Rectal smooth muscle tissue (tissue), 1 donor: Measurements from ENCODE around the gene RASSF5.
"Not testable (repeated sequence)": the region's sequence is repeated elsewhere in the genome, so short reads cannot be mapped to it uniquely, and the experiment has no call there.

Experiments used
- H3K27ac ChIP-seq: one replicate; pipeline ENCODE4 v1.7.0; 2013; ENCODE audit warnings: low read depth, low read length, inconsistent platforms
- H3K27me3 ChIP-seq: one replicate; pipeline ENCODE4 v1.7.0; 2013; ENCODE audit warnings: low read length; ENCODE audit not compliant: control insufficient read depth, insufficient read depth
- H3K36me3 ChIP-seq: one replicate; pipeline ENCODE4 v1.7.0; 2013; ENCODE audit warnings: low read length; ENCODE audit not compliant: control insufficient read depth, insufficient read depth
- H3K4me1 ChIP-seq: one replicate; pipeline ENCODE4 v1.7.0; 2013; ENCODE audit warnings: low read length; ENCODE audit not compliant: control insufficient read depth, insufficient read depth
- H3K4me3 ChIP-seq: one replicate; pipeline ENCODE4 v1.7.0; 2013; ENCODE audit warnings: low read length
- H3K9ac ChIP-seq: one replicate; pipeline ENCODE4 v1.7.0; 2013; ENCODE audit warnings: low read length

Gene RASSF5

GRCh38 chr1:206577626-206578025, 70.3 kb downstream of the RASSF5 start:
- Histone ChIP-seq H3K27me3 (no peaks in the 10 kb centered on the region), H3K4me1 (no peaks in the 10 kb centered on the region), H3K27ac (no peak overlapping the region), H3K4me3 (no peak overlapping the region), H3K36me3 (no peaks in the 10 kb centered on the region), H3K9ac (no peak overlapping the region)

- H3K9ac ChIP-seq: no peak overlapping the region
These were observed 71.0 kb downstream of the RASSF5 start for GRCh38 chr1:206578068-206578977.

GRCh38 chr1:206578978-206579374, 71.6 kb downstream of the RASSF5 start:
- Histone ChIP-seq H3K27ac (no peak overlapping the region), H3K4me1 (no peaks in the 10 kb centered on the region), H3K27me3 (no peaks in the 10 kb centered on the region), H3K4me3 (no peak overlapping the region), H3K36me3 (no peaks in the 10 kb centered on the region), H3K9ac (no peak overlapping the region)

More at GRCh38 chr1:206578068-206578977, 71.0 kb downstream of the RASSF5 start:
- Histone ChIP-seq H3K27ac (no peak overlapping the region), H3K36me3 (no peaks in the 10 kb centered on the region), H3K4me1 (no peaks in the 10 kb centered on the region), H3K27me3 (no peaks in the 10 kb centered on the region), H3K4me3 (no peak overlapping the region)

GRCh38 chr1:206579747-206580437, 72.6 kb downstream of the RASSF5 start:
- Histone ChIP-seq H3K9ac (no peak overlapping the region), H3K27me3 (no peaks in the 10 kb centered on the region), H3K4me1 (no peaks in the 10 kb centered on the region), H3K4me3 (no peak overlapping the region), H3K36me3 (peaks cover 3% of the 10 kb centered on the region), H3K27ac (no peak overlapping the region)

- H3K36me3 ChIP-seq: peaks cover 6% of the 10 kb centered on the region
- H3K27ac ChIP-seq: no peak overlapping the region
- H3K27me3 ChIP-seq: no peaks in the 10 kb centered on the region
- H3K9ac ChIP-seq: peak overlapping the region; percentile 16
- H3K4me3 ChIP-seq: no peak overlapping the region
- no peaks in the 10 kb centered on the region for H3K4me1 ChIP-seq
These were observed 73.2 kb downstream of the RASSF5 start for GRCh38 chr1:206580438-206581113.

GRCh38 chr1:206581114-206581497, 73.8 kb downstream of the RASSF5 start:
- not testable (repeated sequence) for H3K27ac ChIP-seq, H3K4me3 ChIP-seq, H3K4me1 ChIP-seq, H3K27me3 ChIP-seq, H3K36me3 ChIP-seq, H3K9ac ChIP-seq

- Histone ChIP-seq H3K36me3 (peaks cover 6% of the 10 kb centered on the region), H3K27ac (no peak overlapping the region), H3K9ac (no peak overlapping the region), H3K4me3 (no peak overlapping the region), H3K27me3 (no peaks in the 10 kb centered on the region), H3K4me1 (no peaks in the 10 kb centered on the region)
These were observed 74.2 kb downstream of the RASSF5 start for GRCh38 chr1:206581571-206581981.

GRCh38 chr1:206582537-206582936, 75.2 kb downstream of the RASSF5 start:
- H3K4me1 ChIP-seq: no peaks in the 10 kb centered on the region
- H3K27me3 ChIP-seq: no peaks in the 10 kb centered on the region
- no peak overlapping the region for H3K9ac ChIP-seq
- peaks cover 6% of the 10 kb centered on the region for H3K36me3 ChIP-seq
- H3K27ac ChIP-seq: no peak overlapping the region
- no peak overlapping the region for H3K4me3 ChIP-seq

GRCh38 chr1:206582971-206583706, 75.8 kb downstream of the RASSF5 start:
- Histone ChIP-seq H3K27me3 (no peaks in the 10 kb centered on the region), H3K36me3 (peaks cover 6% of the 10 kb centered on the region), H3K4me1 (no peaks in the 10 kb centered on the region), H3K9ac (no peak overlapping the region), H3K27ac (no peak overlapping the region), H3K4me3 (no peak overlapping the region)

GRCh38 chr1:206583707-206584648, 76.6 kb downstream of the RASSF5 start:
- H3K4me1 ChIP-seq: no peaks in the 10 kb centered on the region
- no peak overlapping the region for H3K9ac ChIP-seq
- H3K27ac ChIP-seq: no peak overlapping the region
- peaks cover 9% of the 10 kb centered on the region for H3K36me3 ChIP-seq
- no peaks in the 10 kb centered on the region for H3K27me3 ChIP-seq
- no peak overlapping the region for H3K4me3 ChIP-seq

GRCh38 chr1:206584683-206585082, 77.4 kb downstream of the RASSF5 start:
- Histone ChIP-seq H3K4me1 (no peaks in the 10 kb centered on the region), H3K27ac (no peak overlapping the region), H3K4me3 (no peak overlapping the region), H3K36me3 (peaks cover 9% of the 10 kb centered on the region), H3K9ac (no peak overlapping the region), H3K27me3 (no peaks in the 10 kb centered on the region)
